ENCODE data around the gene FXYD2. TPM values are rescaled to one million over a fixed set of nuclear protein-coding genes. Genes with fewer than 3 reads are reported as not detected.

FXYD2 gene
- total RNA-seq, 1 donor from 2014 or later: not detected

GRCh38 chr11:117862019-117862725 is 37.6 kb upstream of the FXYD2 start:
- TF ChIP-seq CTCF (IDR thresholded peaks at IDR 0.05): no peak
- Mint-ChIP-seq H3K27ac (ENCODE audit: unreplicated experiment) (no peak overlapping the region), H3K9me3 (ENCODE audit: unreplicated experiment) (no peaks in the 10 kb centered on the region), H3K4me3 (ENCODE audit: unreplicated experiment) (no peak overlapping the region), H3K36me3 (ENCODE audit: unreplicated experiment) (no peaks in the 10 kb centered on the region), H3K4me1 (ENCODE audit: unreplicated experiment) (peaks cover 5% of the 10 kb centered on the region), H3K27me3 (ENCODE audit: unreplicated experiment) (peaks cover 7% of the 10 kb centered on the region)
- peak; percentile 64 for DNase-seq (ENCODE audit: extremely low spot score, unreplicated experiment)

GRCh38 chr11:117861151-117862018 is 36.8 kb upstream of the FXYD2 start:
- Mint-ChIP-seq H3K27ac (ENCODE audit: unreplicated experiment) (no peak overlapping the region), H3K36me3 (ENCODE audit: unreplicated experiment) (no peaks in the 10 kb centered on the region), H3K4me3 (ENCODE audit: unreplicated experiment) (no peak overlapping the region), H3K27me3 (ENCODE audit: unreplicated experiment) (peaks cover 7% of the 10 kb centered on the region), H3K9me3 (ENCODE audit: unreplicated experiment) (no peaks in the 10 kb centered on the region), H3K4me1 (ENCODE audit: unreplicated experiment) (peaks cover 5% of the 10 kb centered on the region)
- DNase-seq (ENCODE audit: extremely low spot score, unreplicated experiment): peak; percentile 57
- no peak for TF ChIP-seq CTCF (IDR thresholded peaks at IDR 0.05)

- Mint-ChIP-seq H3K4me3 (ENCODE audit: unreplicated experiment) (no peak overlapping the region), H3K4me1 (ENCODE audit: unreplicated experiment) (peaks cover 5% of the 10 kb centered on the region), H3K9me3 (ENCODE audit: unreplicated experiment) (no peaks in the 10 kb centered on the region), H3K27ac (ENCODE audit: unreplicated experiment) (no peak overlapping the region), H3K27me3 (ENCODE audit: unreplicated experiment) (peaks cover 7% of the 10 kb centered on the region), H3K36me3 (ENCODE audit: unreplicated experiment) (no peaks in the 10 kb centered on the region)
- DNase-seq (ENCODE audit: extremely low spot score, unreplicated experiment): peak; percentile 57
- no peak for TF ChIP-seq CTCF (IDR thresholded peaks at IDR 0.05)
Measured at GRCh38 chr11:117860139-117860538, 35.6 kb upstream of the FXYD2 start.

GRCh38 chr11:117859488-117860112 is 35.1 kb upstream of the FXYD2 start:
- Mint-ChIP-seq H3K9me3 (ENCODE audit: unreplicated experiment) (no peaks in the 10 kb centered on the region), H3K27me3 (ENCODE audit: unreplicated experiment) (peaks cover 4% of the 10 kb centered on the region), H3K36me3 (ENCODE audit: unreplicated experiment) (no peaks in the 10 kb centered on the region), H3K27ac (ENCODE audit: unreplicated experiment) (no peak overlapping the region), H3K4me1 (ENCODE audit: unreplicated experiment) (peaks cover 5% of the 10 kb centered on the region), H3K4me3 (ENCODE audit: unreplicated experiment) (no peak overlapping the region)
- no peak for TF ChIP-seq CTCF (IDR thresholded peaks at IDR 0.05)
- DNase-seq (ENCODE audit: extremely low spot score, unreplicated experiment): no peak

GRCh38 chr11:117859061-117859460 is 34.5 kb upstream of the FXYD2 start:
- no peaks in the 10 kb centered on the region for H3K36me3 Mint-ChIP-seq (ENCODE audit: unreplicated experiment)
- H3K9me3 Mint-ChIP-seq (ENCODE audit: unreplicated experiment): no peaks in the 10 kb centered on the region
- H3K27me3 Mint-ChIP-seq (ENCODE audit: unreplicated experiment): peaks cover 6% of the 10 kb centered on the region
- H3K27ac Mint-ChIP-seq (ENCODE audit: unreplicated experiment): no peak overlapping the region
- H3K4me3 Mint-ChIP-seq (ENCODE audit: unreplicated experiment): no peak overlapping the region
- no peak for TF ChIP-seq CTCF (IDR thresholded peaks at IDR 0.05)
- peaks cover 5% of the 10 kb centered on the region for H3K4me1 Mint-ChIP-seq (ENCODE audit: unreplicated experiment)
- peak; percentile 64 for DNase-seq (ENCODE audit: extremely low spot score, unreplicated experiment)

All from osteocyte (in vitro differentiated cells).